NCI-H146 (cell line): ENCODE results near the gene SPATA24.
"Not testable (repeated sequence)": the region's sequence is repeated elsewhere in the genome, so short reads cannot be mapped to it uniquely, and the experiment has no call there.

ENCODE experiments used
- DNase-seq: peaks from one replicate; lab custom pipeline; 2025; lab: John Stamatoyannopoulos, UW

The SPATA24 gene

DNA sequence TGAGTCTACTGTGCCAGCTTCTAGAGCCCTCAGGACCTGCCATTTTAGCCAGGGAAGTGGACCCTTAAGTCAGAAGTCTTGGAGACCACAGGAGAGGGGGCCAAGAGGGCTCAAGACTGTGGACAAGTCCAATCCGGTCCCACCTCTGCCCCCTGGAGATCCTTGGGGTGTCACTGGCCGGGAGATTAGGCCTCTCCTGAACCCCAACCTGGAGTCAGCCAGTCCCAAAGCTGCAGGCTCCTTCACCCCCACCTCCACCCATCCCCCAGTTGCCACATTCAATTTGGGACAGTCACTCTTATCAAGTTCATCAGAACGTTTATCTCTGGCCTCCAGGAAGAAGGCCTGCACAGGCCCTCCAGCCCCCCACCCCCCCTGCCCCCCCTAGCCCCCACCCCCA, 21.1 kb downstream of the SPATA24 start:
- no peak for DNase-seq

- DNase-seq = no peak
Observed at GRCh38 chr5:139381837-139382761, 21.8 kb downstream of the SPATA24 start.

- no peak for DNase-seq
Observed at GRCh38 chr5:139379626-139380449, 24.1 kb downstream of the SPATA24 start.

DNA sequence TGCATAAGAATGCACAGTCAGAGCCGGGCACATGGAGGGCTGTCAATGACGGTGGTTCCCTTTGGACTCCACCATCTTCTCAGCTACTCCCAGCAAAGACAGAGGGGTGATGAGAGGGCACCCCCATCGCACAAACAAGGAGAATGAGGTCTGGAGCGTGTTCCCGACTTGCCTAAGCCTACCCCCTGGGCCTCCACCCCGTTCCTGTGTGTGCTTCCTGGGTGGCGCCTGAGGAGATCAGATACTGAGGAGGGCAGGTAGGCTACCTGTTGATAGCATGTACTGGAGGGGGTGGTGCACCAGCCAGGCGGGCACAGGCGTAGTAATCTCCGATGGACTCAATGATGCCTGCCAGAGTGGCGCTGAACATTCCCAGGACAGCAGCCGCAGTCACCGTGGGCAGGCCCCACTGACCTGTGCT, 24.9 kb downstream of the SPATA24 start:
- no peak for DNase-seq

- DNase-seq = no peak
Observed at GRCh38 chr5:139378101-139378825, 25.6 kb downstream of the SPATA24 start.

DNA sequence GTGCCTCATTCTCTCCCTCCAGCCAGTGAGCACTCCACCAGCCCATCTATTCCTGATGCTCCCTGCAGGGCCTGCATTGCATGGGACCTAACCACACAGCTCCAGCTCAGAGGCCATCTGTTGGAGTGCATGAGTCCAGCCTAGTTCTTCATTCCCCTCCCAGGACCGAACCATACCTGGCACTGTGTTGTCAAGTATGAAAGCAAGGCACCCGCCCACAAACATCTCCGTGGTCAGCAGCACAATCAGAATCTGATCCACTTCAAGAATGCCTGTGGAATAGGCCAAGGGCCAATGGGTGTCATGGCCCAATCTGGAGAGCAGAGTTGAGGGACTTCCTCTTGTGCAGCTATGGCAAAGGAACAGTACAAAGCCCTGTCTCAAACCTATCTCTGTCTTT, 26.7 kb downstream of the SPATA24 start:
- DNase-seq = no peak

DNA sequence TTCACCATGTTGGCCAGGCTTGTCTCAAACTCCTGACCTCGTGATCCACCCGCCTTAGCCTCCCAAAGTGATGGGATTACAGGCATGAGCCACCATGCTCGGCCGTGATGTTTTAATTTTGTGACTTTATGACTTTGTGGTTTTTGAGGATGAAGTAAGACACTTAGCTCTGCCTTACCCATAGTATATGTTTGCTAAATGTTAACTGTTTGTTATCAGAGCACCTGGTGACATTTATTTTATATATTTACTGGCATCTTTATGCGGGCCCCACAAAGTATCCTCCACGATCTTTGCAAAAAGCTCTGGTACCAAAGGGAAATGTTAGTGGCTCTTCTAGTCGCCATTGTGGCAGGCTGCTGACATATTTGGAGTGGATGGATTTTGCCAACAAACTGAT, 27.5 kb downstream of the SPATA24 start:
- DNase-seq = no peak

DNA sequence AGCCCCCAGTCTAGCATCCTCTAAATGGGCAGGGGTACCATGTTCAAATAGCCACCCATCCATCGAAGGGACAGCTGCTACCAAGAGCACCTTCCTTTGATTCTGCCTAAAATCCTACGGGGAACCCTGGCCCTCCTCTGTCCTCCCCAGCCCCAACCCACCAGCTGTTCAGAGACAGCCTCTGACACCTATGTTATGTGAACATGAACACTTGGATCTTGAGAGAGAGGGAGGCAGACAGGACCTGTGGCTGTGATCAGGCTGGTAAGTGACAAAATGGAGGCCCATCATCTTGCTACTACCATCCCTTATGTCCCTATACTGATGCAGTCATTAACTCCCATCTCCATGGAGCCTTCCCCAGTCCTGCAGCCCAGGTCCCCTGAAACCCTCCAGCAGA, 29.0 kb downstream of the SPATA24 start:
- DNase-seq = no peak

- no peak for DNase-seq
Observed at GRCh38 chr5:139371482-139372435, 32.1 kb downstream of the SPATA24 start.

DNA sequence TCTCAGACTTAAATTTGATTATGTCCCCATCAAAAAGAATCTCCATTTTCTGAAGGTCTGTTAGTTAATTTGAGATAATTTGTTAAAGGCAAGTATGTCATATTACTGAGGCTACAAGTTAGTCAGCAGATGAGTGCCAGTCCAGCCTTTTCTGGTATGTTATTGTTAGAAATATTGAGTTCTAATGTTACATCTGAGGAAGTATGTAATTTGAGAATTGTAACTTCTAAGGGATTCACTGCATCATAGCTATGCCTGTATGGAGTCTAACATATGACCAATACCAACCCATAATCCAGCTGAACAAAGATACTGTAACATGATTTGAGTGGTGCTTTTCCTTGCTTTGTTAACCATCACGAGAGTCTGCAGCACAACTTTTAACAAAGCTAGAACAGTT, 34.7 kb downstream of the SPATA24 start:
- no peak for DNase-seq

DNA sequence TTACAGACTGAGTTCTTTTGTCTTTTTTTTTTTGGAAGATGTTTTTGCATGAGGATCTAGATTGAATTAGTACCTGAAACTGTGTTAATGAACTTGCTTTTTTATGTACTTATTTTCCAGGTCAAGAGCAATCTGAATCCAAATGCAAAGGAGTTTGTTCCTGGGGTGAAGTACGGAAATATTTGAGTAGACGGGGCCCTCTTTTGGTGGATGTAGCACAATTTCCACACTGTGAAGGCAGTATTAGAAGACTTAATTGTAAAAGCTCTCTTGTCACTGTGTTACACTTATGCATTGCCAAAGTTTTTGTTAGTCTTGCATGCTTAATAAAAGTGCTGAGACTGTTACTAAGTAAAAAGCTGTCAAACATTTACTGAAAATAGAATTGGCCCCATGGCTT, 35.3 kb downstream of the SPATA24 start:
- DNase-seq = no peak

DNA sequence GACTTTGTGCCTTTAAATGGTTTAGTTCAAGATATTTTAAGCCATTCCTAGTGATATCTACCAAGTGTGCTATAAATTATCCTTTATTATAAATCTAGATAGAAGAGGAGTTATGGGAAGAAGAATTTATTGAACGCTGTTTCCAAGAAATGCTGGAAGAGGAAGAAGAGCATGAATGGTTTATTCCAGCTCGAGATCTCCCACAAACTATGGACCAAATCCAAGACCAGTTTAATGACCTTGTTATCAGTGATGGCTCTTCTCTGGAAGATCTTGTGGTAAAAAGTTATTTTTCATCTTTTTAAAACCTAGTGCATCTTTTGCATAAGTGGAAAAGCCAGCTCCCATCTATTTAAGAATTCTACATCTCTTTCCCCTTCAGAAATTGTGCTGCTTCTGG, 39.4 kb downstream of the SPATA24 start:
- no peak for DNase-seq

DNA sequence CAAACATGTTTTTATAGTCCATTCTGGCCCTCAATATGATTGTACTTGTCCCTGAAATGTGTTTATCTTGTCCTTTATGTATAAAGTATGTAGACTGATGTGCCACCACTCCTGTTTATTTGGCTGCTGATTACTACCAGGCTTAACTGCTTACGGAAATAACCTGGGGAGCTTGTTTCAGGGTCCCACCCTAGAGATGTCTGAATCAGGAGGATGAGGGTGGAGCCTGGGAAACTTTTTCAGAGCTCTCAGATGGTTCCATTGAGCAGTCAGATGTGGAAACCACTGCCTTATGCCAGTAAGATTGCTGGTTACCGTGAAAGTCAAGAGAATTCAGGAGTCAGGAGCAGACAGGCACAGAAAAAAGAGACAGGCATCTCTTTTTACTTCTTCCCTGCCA, 40.0 kb downstream of the SPATA24 start:
- no peak for DNase-seq

GRCh38 chr5:139361835-139362429, 42.0 kb downstream of the SPATA24 start:
- no peak for DNase-seq

GRCh38 chr5:139360384-139360783, 43.5 kb downstream of the SPATA24 start:
- no peak for DNase-seq

GRCh38 chr5:139358064-139358463, 45.8 kb downstream of the SPATA24 start:
- no peak for DNase-seq

DNA sequence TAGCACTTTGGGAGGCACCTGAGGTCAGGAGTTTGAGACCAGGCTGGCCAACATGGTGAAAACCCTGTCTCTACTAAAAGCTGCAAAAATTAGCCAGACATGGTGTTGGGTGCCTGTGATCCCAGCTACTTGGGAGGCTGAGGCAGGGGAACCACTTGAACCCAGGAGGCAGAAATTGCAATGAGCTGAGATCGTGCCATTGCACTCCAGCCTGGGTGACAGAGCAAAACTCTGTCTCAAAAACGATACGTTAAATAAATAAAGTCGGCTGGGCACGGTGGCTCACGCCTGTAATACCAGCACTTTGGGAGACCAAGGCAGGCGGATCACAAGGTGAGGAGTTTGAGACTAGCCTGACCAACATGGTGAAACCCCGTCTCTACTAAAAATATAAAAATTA, 48.0 kb downstream of the SPATA24 start:
- DNase-seq = not testable (repeated sequence)

- no peak for DNase-seq
Observed at GRCh38 chr5:139354186-139354585, 49.7 kb downstream of the SPATA24 start.

GRCh38 chr5:139347863-139348262, 56.0 kb downstream of the SPATA24 start:
- not testable (repeated sequence) for DNase-seq
